SK-N-MC (cell line): ENCODE measurements around the gene SLC35B1.

Experiments used
- EZH2 ChIP-seq: fragments of 200-600 bp; sonication (generic); IDR thresholded peaks from one replicate; pipeline ENCODE4 v1.6.1; 2017; ENCODE audit warnings: antibody characterized with exemption
- POLR2AphosphoS5 ChIP-seq: IDR thresholded peaks from 2 replicates; pipeline ENCODE4 v1.6.1; 2012; ENCODE audit warnings: mild to moderate bottlenecking, low read depth, low read length, borderline replicate concordance

GRCh38 chr17:49696233-49696761 is 11.5 kb downstream of the SLC35B1 start:
- TF ChIP-seq EZH2 = no peak
- no peak for TF ChIP-seq POLR2AphosphoS5
